HG02852 (cell line): ENCODE measurements around the gene SIK2.

ENCODE experiments used
- ATAC-seq: cut with Tn5 transposase; IDR thresholded peaks from one replicate; pipeline ENCODE4 v1.9.1; 2021; ENCODE audit warnings: mild to moderate bottlenecking, moderate library complexity; ENCODE audit not compliant: unreplicated experiment

SIK2 gene

DNA sequence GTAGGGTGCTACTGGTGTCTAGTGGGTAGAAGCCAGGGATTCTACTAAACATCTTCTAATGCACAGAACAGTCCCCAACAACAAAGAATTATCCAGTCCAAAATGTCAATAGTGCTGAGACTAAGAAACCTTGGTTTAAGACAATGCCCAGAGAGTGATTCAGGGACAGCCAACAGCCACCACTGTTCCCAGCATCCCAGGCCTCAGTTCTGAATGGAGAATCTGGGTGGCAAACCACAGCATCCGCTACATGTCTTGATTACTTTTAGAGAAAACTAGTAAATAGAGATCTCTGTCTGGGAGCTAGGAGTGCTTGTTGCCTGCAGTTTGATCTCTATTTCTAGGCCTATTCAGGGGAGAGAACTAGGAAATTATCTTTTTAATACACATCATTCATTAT, 20.9 kb upstream of the SIK2 start:
- ATAC-seq: no peak

DNA sequence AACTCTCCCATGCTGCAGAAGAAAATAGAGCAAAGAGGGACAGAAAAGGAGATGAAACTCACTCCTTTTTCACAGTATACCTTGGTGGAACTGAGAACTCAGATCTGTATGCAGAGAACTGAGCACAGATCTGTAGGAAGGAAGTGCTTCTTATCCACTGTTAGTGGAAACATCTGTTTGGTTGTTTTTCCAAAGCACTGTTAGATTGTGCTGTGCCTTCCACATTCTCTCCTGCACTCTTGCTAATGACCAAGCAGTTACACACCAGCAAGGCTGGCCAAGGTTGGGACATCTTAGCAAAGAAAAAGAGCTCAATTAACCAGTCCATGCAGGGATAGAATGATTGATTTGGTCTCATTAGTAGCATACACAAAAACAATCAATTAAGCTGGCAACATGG, 20.1 kb upstream of the SIK2 start:
- ATAC-seq: no peak

DNA sequence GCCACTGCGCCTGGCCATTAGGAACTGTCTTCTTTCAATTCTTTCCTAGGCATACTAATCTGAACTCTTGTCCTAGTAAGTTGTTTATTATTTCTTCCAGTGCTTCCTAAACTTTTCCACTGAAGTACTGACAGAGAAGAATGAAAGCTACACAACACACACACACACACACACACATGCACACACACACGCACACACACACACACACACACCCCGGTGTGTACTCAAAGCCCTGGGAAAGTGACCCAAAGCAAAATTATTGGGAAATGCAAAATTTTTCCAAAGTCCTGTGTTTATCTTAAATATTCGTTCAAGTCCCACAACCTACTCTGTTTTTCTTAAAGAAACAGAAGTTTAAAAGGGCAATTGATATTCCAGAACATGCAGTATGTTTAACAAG, 19.4 kb upstream of the SIK2 start:
- ATAC-seq: no peak

DNA sequence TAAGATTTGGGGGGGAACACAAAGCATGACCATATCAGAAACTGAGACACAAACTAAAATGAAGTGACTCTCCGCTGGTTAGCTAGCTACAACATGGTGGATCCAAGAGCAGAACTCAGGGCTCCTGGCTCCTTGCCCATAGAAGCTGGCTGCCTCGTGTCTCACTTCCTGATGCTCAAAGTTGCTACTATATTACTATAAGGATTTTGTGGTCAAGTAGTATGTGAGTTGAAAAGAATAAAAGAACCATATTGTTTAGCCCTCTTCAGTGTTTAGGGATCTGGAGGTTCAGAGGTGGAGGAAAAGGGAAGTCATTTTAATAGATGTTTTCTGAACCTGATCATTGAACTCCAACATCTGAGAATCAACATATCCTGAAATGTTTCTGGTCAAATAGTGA, 16.9 kb upstream of the SIK2 start:
- no peak for ATAC-seq

DNA sequence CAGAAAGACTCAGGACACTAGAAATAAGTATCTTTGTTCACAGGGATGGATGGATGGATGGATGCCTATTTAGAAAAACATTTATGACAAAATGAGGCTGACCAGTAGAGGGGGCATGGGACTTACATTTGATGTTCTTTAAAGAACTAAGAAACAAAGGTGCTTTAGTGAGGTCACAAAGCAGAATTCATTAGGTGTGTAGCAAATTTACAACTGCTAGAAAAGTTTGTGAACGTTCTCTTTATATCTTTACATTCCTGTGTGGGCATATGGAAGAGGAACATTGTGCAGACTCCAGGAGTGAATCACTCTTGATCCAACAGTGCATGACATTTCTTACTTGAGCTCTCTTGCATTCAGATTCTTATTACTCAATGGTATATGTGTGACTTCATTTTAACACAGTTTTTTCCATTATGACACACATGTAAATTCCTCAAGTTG, 15.8 kb upstream of the SIK2 start:
- no peak for ATAC-seq

DNA sequence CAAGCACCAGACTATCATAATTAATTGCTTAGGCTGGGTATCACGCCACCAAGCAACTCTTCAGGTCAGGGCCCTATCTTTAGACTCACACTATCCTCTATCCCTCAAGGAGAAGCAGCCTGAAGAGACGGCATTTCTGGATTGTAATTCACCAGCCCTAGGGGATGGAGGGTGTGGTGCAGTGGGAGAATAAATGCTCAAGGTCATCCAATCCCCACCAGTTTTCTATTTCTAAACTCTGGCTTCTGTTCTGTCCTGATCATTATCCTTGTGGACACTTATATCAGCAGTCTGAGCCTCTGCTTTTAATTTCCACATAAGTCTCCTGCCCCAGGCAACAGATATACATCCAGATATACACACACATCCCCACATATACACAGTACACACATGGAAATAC, 13.1 kb upstream of the SIK2 start:
- ATAC-seq: no peak

DNA sequence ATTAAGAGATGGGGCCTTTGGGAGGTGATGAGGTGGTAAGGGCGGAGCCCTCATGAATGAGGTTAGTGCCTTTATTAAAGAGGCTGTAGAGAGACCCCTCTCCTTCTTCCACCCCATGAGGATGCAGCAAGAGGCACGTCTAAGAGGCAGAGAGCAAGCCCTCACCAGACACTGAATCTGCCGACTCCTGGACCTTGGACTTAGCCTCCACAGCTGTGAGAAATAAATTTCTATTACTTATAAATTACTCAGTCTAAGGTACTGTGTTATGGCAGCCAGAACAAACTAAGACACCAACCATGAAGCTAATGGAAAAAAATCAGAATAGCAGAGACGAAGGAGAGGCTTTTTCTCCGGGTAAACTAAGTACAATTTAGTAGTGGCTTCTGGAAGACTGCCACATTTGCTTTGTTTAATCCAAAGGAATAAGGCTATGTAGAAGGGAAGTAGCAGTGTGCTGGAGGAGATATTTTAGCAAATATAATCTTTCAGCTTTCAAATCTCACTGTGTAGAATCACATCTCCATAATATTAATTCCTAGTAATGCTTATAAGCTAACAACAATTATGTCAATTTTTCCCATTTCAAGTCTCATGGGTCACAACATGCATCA, 12.3 kb upstream of the SIK2 start:
- ATAC-seq: no peak

DNA sequence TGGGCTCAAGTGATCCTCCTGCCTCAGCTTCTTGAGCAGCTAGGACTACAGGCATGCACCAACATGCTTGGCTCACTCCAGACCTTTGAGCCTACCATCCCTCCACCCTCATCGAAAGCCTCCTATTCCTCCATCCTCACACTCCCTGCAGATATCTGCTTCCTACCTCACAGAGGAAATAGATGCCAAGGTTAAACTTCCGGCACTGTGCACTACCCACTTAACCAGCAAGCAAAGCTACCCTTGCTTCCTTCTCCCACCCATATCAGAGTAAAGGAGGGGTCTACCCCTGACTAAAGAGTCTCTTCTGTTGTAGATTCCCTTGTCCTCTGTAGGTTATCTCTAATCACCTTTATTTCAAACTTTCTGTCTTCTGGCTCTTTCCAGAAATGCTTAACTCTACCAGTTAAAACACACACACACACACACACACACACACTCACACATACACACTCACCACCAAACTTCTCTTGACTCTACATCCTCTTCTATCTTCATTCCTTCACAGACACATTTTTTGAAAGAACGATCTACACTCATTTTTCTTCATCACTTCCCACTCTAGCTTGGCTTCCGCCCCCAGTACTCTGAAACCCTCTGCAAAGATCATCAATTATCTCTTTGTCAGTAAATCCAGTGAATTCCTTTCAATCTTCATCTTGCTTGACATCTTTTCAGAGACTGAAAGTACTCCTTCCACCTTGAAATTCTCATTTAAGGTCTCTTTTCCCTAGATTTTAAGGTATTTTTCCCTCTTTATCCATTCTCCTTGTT, 10.9 kb upstream of the SIK2 start:
- ATAC-seq: no peak

DNA sequence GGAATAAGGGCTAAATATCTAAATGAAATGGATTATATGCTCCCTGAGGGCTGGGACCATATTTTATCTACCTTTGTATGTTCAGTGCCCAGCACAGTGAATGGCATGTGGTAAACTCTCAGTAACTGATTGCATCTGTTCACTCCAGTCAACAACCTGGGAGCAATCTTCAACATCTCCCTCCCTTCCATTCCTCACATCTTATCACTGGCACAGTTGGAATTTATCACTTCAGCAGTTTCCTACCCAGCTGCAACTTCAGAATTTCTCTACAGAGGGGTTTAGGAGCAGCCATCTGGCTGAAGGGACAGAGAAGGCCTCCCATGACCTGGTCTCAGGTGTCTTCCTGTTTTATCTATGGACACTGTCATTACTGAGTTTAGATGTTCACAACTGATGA, 9.8 kb upstream of the SIK2 start:
- ATAC-seq: no peak

DNA sequence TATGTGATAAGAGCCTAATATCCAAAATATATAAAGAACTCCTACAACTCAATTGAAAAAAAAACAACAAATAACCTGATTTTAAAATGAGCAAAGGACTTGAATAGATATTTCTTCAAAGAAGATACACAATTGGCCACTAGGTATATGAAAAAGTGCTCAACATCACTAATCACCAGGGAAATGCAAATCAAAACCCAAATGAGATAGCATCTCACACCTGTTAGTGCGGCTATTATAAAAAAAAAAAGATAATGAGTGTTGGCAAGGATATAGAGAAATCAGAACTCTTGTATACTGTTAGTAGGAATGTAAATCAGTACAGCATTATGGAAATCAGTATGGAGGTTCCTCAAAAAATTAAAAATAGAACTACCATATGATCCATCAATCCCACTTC, 5.9 kb upstream of the SIK2 start:
- no peak for ATAC-seq

DNA sequence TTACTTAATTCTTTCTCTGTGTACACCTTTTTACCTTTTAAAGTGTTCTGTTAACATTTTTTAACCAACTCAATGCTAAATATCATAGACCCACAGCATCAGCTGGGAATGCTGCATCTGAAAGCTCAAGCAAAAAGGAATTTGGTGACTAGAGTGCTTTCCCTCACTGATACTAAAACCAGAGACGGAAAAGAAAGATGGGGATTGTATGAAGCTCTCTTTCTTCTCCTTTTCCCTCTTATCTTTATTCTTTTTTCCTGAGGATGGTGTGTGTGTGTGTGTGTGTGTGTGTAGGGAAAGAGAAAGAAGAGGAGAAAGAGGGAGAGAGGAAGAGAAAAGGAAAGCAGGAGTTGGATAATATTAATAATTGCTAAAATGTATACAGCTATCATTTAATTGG, 4.1 kb upstream of the SIK2 start:
- no peak for ATAC-seq

DNA sequence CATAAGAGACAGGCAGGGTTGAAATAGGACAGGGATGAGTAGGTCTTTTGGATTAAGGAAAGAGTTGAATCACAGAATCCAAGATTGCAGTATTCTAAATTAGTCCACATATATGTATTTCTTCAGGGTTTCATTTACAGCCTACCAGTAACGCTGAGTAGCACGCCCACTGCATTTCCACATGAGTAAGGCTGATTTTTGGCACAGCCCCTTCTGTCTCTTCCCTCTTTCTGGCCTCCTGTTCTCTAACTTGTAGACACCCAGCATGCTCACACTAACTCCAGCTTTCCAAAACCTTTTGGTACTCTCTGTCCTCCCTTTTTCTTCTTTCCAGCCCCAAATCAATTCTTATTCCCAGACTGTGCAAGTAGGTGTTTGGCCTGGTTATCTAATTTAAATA, 3.7 kb upstream of the SIK2 start:
- no peak for ATAC-seq

DNA sequence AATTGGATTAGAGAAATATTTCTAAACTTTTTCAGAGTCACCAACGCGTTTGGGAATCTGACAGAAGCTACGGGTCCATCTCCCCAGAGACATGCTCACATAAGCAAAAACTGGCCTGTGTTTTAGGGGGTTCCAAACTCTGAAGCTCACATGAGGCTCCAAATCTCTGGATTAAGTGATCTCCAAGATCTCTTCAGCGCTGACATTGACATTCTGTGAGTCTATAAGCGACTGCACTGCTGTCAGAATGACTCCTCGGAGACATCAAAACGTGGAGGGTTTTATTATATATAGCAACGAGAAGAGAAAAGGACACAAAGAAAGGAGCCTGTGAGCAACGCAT, 642 bp upstream of the SIK2 start:
- ATAC-seq: no peak

DNA sequence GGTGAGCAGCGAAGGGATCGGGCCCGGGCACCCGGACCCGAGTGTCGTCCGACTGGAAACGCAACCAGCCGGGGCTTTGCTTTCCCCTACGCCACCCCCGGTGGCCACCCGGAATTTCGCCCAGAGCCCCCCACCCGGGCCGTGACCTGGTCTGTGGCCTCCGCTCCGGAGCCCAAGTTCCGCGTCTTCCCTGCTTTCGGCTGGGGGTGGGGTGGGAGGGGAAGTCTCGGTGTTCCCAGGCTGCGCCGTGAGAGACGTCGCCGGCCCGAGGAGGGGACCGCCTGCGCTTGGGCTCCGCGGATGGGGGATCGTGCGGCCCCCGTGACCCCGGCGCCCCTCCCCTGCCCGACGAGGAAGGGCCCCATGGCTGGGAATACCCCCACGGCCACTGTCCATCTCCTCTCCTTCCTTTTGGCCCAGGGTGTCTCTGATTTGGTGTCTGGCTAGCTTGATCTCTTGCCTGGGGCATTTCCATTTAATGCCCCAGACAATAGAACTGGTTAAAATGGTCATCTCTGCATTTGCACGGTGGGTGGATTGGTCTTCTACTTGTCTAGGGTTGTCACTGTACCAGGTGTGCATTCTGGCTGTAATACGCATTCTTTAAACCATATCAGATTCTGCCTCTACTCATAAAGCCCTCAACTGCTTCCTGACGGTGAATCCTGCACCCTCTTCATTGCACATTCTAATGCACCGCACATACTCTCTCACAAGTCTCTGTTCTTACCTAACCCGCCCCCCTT, 789 bp downstream of the SIK2 start:
- ATAC-seq: peak; percentile 2

DNA sequence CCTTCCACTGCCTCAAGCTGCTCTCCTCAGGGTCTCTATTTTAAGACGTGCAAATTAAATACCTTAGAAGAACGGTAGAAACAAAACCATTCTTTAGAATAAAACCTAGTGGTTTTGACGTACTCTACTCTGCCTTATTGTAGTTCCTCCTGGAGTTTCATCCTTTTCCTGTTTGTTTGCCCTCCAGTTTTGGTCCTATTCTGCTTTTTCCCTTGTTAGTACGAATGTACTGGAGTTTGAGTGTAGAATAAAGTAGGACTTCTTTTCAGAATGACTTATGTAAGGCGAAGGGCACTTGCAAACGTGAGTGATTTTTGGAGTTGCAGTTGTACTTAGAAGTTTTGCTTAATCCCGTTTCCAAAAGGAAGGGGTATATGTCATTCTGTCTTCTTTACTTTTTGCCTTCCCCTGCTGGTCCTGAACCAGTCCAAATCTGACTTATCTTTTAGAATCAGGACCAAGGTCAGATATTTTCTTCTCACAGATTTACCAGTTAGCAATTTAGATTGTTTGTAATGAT, 1.4 kb downstream of the SIK2 start:
- ATAC-seq: no peak

DNA sequence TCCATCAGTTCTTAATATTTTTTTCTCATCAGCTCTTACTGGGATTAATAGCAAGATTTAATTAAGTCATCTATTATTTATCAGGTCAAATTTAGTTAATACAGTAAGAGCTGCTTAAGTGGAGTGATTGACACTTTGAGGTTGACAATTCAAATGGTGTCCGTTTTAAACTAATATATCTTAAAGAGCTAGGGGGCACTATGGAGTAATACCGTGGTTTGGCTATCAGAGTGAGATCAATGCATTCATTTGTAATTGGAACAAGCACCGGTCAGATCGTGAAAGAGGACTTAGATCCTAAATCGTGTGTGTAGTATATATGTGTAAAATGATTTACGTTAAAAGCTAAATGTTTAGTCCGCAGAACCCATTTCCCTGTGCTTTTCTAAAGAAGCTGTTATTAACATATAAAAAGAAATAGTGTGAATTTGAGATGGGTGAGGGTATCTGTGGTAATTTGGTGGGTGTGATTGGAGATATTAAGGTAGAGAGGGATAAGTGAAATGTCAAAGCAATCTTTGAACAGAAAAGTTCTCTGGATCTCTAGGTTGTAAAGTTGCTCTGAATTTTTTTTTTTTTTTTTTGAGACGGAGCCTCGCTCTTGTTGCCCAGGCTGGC, 2.3 kb downstream of the SIK2 start:
- ATAC-seq: no peak

DNA sequence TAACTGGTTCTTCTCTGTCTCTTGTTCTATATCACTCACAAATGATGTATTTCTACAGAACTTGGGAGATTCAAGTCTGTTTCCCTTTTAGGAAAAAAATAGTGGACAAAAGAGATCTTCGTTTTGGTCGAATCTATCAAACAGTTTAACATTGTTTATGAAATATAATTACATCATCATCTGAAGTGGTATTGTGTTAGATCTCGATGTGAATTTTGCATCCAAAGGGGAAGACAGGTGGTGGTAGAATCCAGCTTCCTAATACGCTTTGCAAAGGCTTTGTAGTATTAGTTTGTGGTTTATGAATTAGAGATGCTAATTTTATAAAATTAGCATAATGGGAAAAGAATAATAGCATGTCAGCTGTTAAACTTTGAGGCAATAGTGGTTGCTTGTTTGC, 3.4 kb downstream of the SIK2 start:
- no peak for ATAC-seq

DNA sequence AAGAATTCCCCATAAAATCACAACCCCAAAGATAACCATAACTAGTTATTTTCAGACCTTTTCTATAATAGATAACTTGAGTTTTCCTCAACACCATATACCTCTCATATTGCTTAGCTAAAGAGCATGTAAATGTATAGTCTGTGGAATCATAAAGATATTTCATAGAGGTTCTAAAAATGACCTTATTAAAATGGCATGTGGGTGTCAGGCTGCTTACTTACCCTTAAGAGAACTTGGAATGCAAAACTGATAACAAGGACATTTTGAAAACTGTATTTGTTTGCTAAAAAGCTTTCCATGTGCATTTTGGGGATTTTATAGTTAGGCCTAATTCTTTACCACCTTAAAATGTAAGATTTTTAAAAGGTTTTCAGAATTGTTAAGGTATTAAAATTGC, 4.7 kb downstream of the SIK2 start:
- no peak for ATAC-seq

DNA sequence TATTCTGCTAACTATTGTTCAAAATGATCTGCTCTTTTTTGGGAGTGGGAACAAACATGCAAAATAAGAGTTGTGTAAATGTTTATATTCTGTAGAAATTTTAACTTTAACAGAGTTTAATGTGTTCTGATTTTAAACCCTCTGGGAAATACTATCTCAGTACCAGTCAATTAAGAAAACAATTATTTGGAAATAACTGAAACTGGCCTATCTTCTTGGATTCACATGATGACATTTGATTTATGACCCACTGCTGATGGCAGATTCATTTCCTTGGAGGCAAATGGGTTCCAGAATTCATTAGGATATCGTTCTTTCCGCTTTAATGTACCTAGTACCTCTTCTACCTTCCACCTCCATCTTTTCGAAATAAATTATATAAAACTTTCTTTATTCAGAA, 5.5 kb downstream of the SIK2 start:
- no peak for ATAC-seq

DNA sequence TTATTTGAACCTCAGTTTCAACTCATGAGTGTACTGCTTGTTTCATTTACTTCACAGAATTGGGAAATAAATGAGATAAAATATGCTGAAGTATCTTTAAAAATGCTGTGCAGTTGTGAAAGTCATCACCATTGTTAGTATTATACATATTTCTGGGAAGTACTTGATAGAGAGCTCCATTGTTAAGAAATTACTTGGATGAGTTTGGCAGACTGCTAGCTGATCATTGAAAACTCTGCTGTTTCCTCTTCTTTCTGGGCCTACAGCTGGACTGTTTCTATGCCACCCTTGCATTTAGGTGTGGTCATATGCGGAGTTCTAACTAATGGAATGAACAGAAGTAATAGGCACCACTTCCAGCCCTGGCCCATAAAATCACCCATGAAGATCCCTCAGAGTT, 10.0 kb downstream of the SIK2 start:
- ATAC-seq: no peak

DNA sequence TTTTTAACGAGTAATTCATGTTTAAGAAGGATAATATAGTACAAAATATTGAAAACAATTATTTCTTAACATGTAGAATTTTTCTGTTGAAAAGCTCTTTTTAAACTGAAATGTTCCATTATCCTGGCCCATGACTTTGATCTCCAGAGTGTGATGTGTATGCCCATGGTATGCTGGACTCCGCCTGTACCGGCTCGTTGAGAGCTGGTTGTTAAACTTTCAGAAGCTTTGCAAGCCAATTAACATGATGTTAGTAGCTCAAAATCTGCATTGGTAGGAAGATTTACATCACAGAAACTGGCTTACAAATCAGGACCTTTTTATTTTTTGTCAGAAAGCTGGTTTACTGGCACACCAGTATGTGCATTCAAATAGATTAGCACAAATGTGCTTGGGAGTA, 15.0 kb downstream of the SIK2 start:
- no peak for ATAC-seq

DNA sequence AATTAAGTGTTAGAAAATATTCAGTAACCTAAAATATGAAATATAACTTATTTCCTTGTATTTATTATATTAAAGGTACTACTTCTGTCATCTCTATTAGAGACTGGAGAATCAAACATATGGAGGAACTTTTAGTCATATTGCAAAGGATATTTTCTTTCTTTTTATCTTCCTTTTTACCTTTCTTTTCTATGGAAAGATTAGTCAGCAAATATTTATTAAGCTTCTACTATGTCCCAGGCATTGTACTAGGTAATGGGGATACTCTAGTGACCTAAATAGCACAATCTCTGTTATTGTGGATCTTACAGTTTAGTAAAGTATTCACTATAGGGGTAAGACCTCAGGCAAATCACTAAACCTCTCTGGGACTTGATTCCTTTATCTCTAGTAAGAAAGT, 18.3 kb downstream of the SIK2 start:
- no peak for ATAC-seq
